ENCODE results near the gene EMC6. TPM values are rescaled to one million over a fixed set of nuclear protein-coding genes. Genes with fewer than 3 reads are reported as not detected.

The EMC6 gene
- total RNA-seq, 4 donors from 2014 or later: 15.8 to 38.2 (median 23.6) TPM

DNA sequence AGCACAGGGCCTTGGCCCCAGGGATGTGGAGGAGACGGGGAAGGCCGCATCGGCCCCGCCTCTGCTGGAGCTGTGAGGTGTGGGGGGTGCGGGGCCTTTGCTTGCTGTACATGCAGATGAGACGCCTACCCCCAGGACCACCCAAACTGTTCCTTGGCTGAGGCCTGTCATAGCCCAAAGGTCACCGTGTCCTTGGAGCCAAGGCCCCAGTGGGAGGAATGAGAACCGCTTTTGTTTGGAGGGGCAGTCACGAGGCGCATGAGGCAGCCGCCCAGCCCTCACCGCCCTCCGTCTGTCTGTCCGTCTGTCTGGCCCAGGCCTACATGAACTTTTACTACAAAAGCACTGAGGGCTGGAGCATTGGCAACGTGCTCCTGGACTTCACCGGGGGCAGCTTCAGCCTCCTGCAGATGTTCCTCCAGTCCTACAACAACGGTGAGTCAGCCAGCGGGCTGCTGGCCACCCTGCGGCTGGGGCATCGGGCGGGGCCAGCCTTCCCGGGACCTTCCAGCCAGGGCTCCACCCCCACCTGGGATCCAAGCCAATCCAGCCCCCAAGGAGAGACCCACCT is 9.0 kb upstream of the EMC6 start:
- Histone ChIP-seq H3K27me3 (no peaks in the 10 kb centered on the region), H3K4me3 (peak overlapping the region in 1 of 4 donors; percentile 5), H3K36me3 (peaks cover 15 to 60% (median 40%) of the 10 kb centered on the region in 4 donors), H3K4me1 (peaks cover 26 to 40% (median 33%) of the 10 kb centered on the region in 4 donors), H3K27ac (replicated peaks in 1 of 4) (peak overlapping the region; percentile 72 to 87 (median 78)), H3K9me3 (no peaks in the 10 kb centered on the region)
- intact Hi-C loops (cut with DNase I): no loop called here
- DNase-seq (ENCODE audit: extremely low spot score): no peak
- TF ChIP-seq CTCF (IDR thresholded peaks at IDR 0.05) (peak in 1 of 3 experiments; percentile 41), POLR2AphosphoS5 (IDR thresholded peaks at IDR 0.05) (peak; percentile 45 to 49), POLR2A (IDR thresholded peaks at IDR 0.05; ENCODE audit: low read depth) (no peak)
- WGBS: 61% methylated on average over 22 of the region's 22 CpGs

DNA sequence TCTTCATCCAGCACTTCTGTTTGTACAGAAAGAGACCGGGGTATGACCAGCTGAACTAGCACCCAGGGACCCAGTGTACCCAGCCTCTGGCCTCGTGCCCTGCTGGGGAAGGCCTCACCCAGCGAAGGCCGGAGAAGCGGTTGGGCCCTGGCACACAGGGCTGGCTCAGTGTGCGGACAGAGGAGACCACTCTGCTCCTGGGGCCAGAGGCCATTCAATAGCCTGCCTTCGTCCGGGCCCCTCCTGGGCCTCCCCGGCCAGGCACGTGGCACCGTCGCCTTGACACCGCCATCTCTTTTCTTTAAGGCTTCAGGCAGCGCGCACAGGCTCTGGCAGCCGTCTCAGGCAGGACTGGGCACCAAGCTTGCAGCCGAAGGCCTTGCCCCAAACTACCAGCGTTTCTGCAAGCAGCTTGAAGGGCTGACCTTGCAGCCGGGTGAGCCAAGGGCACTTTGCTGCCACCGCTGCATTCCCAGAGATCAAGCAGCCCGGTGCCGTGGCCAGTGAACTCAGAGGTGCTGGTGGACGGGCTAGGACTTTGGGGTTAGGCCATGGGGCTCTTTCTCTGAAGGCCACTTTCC is 8.2 kb upstream of the EMC6 start:
- Histone ChIP-seq H3K27ac (replicated peaks in 1 of 4) (peak overlapping the region; percentile 72 to 87 (median 78)), H3K9me3 (no peaks in the 10 kb centered on the region), H3K36me3 (peaks cover 15 to 57% (median 44%) of the 10 kb centered on the region in 4 donors), H3K4me3 (no peak overlapping the region), H3K27me3 (no peaks in the 10 kb centered on the region), H3K4me1 (peaks cover 29 to 42% (median 33%) of the 10 kb centered on the region in 4 donors)
- WGBS: 83% methylated on average over 9 of the region's 23 CpGs
- TF ChIP-seq POLR2AphosphoS5 (IDR thresholded peaks at IDR 0.05) (no peak), CTCF (IDR thresholded peaks at IDR 0.05) (no peak), POLR2A (IDR thresholded peaks at IDR 0.05; ENCODE audit: low read depth) (no peak), EP300 (IDR thresholded peaks at IDR 0.05) (no peak)
- no peak for DNase-seq (ENCODE audit: extremely low spot score)
- intact Hi-C loops (cut with DNase I): no loop called here

DNA sequence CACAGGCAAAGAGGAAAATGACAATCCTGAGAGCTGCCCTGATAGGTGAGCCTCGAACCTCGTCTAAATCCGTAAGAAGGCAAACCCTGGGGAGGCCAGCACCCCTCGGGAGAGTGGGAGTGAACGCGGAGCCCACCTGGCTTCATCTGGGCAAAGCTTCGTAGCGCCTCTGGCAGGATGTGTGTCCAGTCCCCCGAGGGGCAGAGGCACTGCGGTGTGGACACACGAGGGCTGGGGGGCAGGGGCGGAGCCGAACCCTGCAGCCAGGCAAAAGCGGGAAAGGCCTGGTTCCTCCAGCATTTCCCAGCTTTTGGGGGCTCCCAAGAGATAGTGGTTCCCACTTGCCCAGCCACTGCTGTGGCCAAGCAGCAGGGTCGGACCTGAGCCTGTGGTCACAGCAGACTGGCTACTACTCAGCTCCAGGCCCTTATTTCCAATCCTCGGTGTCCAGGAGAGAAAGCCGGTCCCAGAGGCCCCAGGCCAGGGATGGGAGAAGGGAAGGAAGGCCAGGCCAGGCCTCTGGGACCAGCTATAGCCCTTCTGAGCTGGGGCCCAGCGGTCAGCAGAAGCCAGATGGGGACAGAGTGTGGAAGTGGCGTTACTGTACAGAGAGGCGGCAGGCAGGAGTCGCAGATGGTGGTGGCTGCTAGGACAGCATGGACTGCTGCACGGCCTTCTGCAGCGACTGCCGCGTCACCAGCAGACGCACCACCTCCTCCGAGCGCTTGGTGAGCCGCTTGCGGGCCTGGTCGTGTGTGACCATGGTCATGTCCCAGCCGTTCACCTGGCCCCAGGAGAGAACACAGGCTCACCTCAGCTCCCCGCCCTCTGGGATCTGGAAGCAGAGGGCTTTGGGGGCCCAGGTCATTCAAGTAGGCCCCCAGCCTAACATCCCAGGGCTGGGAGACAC is 5.3 kb upstream of the EMC6 start:
- Histone ChIP-seq H3K27ac (replicated peaks in 1 of 4) (no peak overlapping the region), H3K4me3 (no peak overlapping the region), H3K4me1 (peaks cover 48 to 54% (median 49%) of the 10 kb centered on the region in 4 donors), H3K9me3 (no peaks in the 10 kb centered on the region), H3K36me3 (peaks cover 15 to 47% (median 41%) of the 10 kb centered on the region in 4 donors), H3K27me3 (no peaks in the 10 kb centered on the region)
- intact Hi-C loops (cut with DNase I): no loop called here
- DNase-seq (ENCODE audit: extremely low spot score): no peak
- WGBS: 89% methylated on average over 20 of the region's 33 CpGs
- TF ChIP-seq POLR2AphosphoS5 (IDR thresholded peaks at IDR 0.05) (no peak), CTCF (IDR thresholded peaks at IDR 0.05) (no peak), EP300 (IDR thresholded peaks at IDR 0.05) (no peak), POLR2A (IDR thresholded peaks at IDR 0.05; ENCODE audit: low read depth) (no peak)

- no peak for TF ChIP-seq EP300 (IDR thresholded peaks at IDR 0.05)
- no peak for TF ChIP-seq POLR2A (IDR thresholded peaks at IDR 0.05; ENCODE audit: low read depth)
- no peak for TF ChIP-seq POLR2AphosphoS5 (IDR thresholded peaks at IDR 0.05)
- TF ChIP-seq CTCF (IDR thresholded peaks at IDR 0.05): no peak
- Histone ChIP-seq H3K4me1 (peaks cover 37 to 47% (median 42%) of the 10 kb centered on the region in 4 donors), H3K4me3 (no peak overlapping the region), H3K27me3 (no peaks in the 10 kb centered on the region), H3K27ac (replicated peaks in 1 of 4) (peak overlapping the region in 3 of 4 donors; percentile 98 to 99 (median 98)), H3K9me3 (no peaks in the 10 kb centered on the region), H3K36me3 (peaks cover 15 to 48% (median 43%) of the 10 kb centered on the region in 4 donors)
- 67% methylated on average over 5 of the region's 5 CpGs for WGBS
- intact Hi-C loops (cut with DNase I): no loop called here
- no peak for DNase-seq (ENCODE audit: extremely low spot score)
Measured at GRCh38 chr17:3665834-3666233, 2.8 kb upstream of the EMC6 start.

All from esophagus muscularis mucosa (tissue), 4 donors.